Neural cell (in vitro differentiated cells): ENCODE results near the gene LCLAT1. TPM values are rescaled to one million over a fixed set of nuclear protein-coding genes. Genes with fewer than 3 reads are reported as not detected.

ENCODE experiments used
- H2AFZ ChIP-seq: fragments of 200-600, 300-800 bp; sonication (generic), shearing (Covaris generic); 2 replicates; pipeline ENCODE4 v1.6.0; 2014; ENCODE audit warnings: low read depth, mild to moderate bottlenecking, antibody characterized with exemption, low read length, moderate library complexity
- H3F3A ChIP-seq: fragments of 200-600 bp; shearing (Covaris generic); 2 replicates; pipeline ENCODE4 v1.6.1; 2016; ENCODE audit warnings: mild to moderate bottlenecking, moderate library complexity, mixed read lengths, antibody characterized with exemption, low read length; ENCODE audit not compliant: insufficient read depth, poor library complexity, severe bottlenecking
- H3K27ac ChIP-seq: fragments of 200-600, 300-800 bp; sonication (generic), shearing (Covaris generic); 2 replicates; pipeline ENCODE4 v1.5.1; 2014; ENCODE audit warnings: mild to moderate bottlenecking, low read length, moderate library complexity
- H3K27me3 ChIP-seq: fragments of 300-800, 200-600 bp; sonication (generic), shearing (Covaris generic); 2 replicates; pipeline ENCODE4 v1.6.0; 2014; ENCODE audit warnings: mild to moderate bottlenecking, low read depth, low read length, moderate library complexity; ENCODE audit not compliant: insufficient read depth
- H3K36me3 ChIP-seq: fragments of 300-800, 200-600 bp; sonication (generic), shearing (Covaris generic); 2 replicates; pipeline ENCODE4 v1.5.1; 2014; ENCODE audit warnings: mild to moderate bottlenecking, antibody characterized with exemption, low read length, moderate library complexity; ENCODE audit not compliant: insufficient read depth
- H3K4me2 ChIP-seq: fragments of 300-800, 200-600 bp; sonication (generic), shearing (Covaris generic); 2 replicates; pipeline ENCODE4 v1.6.0; 2014; ENCODE audit warnings: mild to moderate bottlenecking, low read length
- H3K4me3 ChIP-seq: fragments of 300-800, 200-600 bp; sonication (generic), shearing (Covaris generic); 2 replicates; pipeline ENCODE4 v1.5.1; 2014; ENCODE audit warnings: mild to moderate bottlenecking, low read length, moderate library complexity
- H3K79me2 ChIP-seq: fragments of 200-600 bp; shearing (Covaris generic); replicated peaks from 2 replicates; pipeline ENCODE4 v1.6.0; 2014; ENCODE audit warnings: mild to moderate bottlenecking, low read length, moderate library complexity; ENCODE audit not compliant: insufficient read depth
- H3K9ac ChIP-seq: fragments of 300-800, 200-600 bp; sonication (generic), shearing (Covaris generic); 2 replicates; pipeline ENCODE4 v1.6.1; 2016; ENCODE audit warnings: mild to moderate bottlenecking, low read length, mixed read lengths
- H3K9me2 ChIP-seq: fragments of 200-600 bp; shearing (Covaris generic); 2 replicates; pipeline ENCODE4 v1.6.1; 2016; ENCODE audit warnings: mild to moderate bottlenecking, low read length, mixed read lengths; ENCODE audit not compliant: insufficient read depth
- H3K9me3 ChIP-seq: fragments of 200-600, 300-800 bp; sonication (generic), shearing (Covaris generic); 2 replicates; pipeline ENCODE4 v1.6.1; 2016; ENCODE audit warnings: mild to moderate bottlenecking, mixed run types, low read length, moderate library complexity, mixed read lengths
- H4K20me1 ChIP-seq: fragments of 200-600 bp; shearing (Covaris generic); 2 replicates; pipeline ENCODE4 v1.6.1; 2016; ENCODE audit warnings: mild to moderate bottlenecking, mixed run types; ENCODE audit not compliant: insufficient read depth
- EP300 ChIP-seq: fragments of 450-650 bp; conservative IDR thresholded peaks from 2 replicates; pipeline ENCODE4 v1.6.1; 2014; ENCODE audit warnings: antibody characterized with exemption, mild to moderate bottlenecking, moderate library complexity; ENCODE audit not compliant: poor library complexity, severe bottlenecking
- EZH2 ChIP-seq: fragments of 200-600, 300-800 bp; shearing (Covaris generic), sonication (generic); IDR thresholded peaks from 2 replicates; pipeline ENCODE4 v1.6.1; 2014; ENCODE audit warnings: antibody characterized with exemption, low read length, borderline replicate concordance, mild to moderate bottlenecking; ENCODE audit not compliant: insufficient read depth, poor library complexity, severe bottlenecking
- MXI1 ChIP-seq: fragments of 450-650 bp; conservative IDR thresholded peaks from 2 replicates; pipeline ENCODE4 v1.6.1; 2014; ENCODE audit warnings: antibody characterized with exemption, mild to moderate bottlenecking; ENCODE audit not compliant: poor library complexity, severe bottlenecking
- POLR2AphosphoS5 ChIP-seq: IDR thresholded peaks from 2 replicates; pipeline ENCODE4 v1.6.1; 2012
- RAD21 ChIP-seq: fragments of 450-650 bp; conservative IDR thresholded peaks from 2 replicates; pipeline ENCODE4 v1.6.1; 2014; ENCODE audit warnings: antibody characterized with exemption, mild to moderate bottlenecking, moderate library complexity
- SMC3 ChIP-seq: fragments of 450-650 bp; conservative IDR thresholded peaks from 2 replicates; pipeline ENCODE4 v1.6.1; 2014; ENCODE audit warnings: antibody characterized with exemption, mild to moderate bottlenecking, moderate library complexity; ENCODE audit not compliant: poor library complexity
- TAF1 ChIP-seq: IDR thresholded peaks from 2 replicates; pipeline ENCODE4 v1.6.1; 2012; ENCODE audit warnings: low read depth
- polyA plus RNA-seq: library from polyadenylated mRNA; depleted of rRNA; stranded (reverse); fragments of >200 nt; gene quantifications from 2 replicates; pipeline ENCODE4 v1.2.3, GENCODE V29; 2014
- TF ChIP-seq, protein P1 (sequence below): fragments of 450-650 bp; IDR thresholded peaks from 2 replicates; pipeline ENCODE4 v1.5.1; 2014; ENCODE audit warnings: antibody characterized with exemption, mild to moderate bottlenecking, moderate library complexity; ENCODE audit not compliant: poor library complexity, severe bottlenecking
- TF ChIP-seq, protein P2 (sequence below): IDR thresholded peaks from 2 replicates; pipeline ENCODE4 v1.6.1; 2012; ENCODE audit warnings: borderline replicate concordance

The LCLAT1 gene
- polyA plus RNA-seq, 1 donor from 2014 or later = 5.8 TPM

DNA sequence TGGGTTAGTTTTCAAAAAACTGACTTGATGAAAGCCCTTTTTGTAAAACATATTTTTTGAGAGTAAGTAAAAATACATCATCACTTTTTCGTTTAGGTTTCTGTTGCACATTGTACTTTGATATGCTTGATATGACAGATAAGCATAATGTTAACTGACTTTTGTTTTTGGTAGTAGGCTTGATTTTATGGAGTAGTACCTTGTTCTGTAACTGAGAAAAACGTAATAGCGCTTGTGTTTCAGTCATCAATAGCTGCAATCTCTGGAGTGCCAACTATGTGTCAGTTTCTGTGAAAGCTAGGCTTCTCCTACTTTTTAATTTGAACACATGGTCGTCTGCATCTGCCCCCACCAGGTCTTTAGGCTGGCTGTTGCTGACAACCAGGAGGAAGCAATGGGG, 1.3 kb downstream of the LCLAT1 start:
- Histone ChIP-seq H3K4me2 (peak overlapping the region; percentile 96), H3K9ac (no peak overlapping the region)

DNA sequence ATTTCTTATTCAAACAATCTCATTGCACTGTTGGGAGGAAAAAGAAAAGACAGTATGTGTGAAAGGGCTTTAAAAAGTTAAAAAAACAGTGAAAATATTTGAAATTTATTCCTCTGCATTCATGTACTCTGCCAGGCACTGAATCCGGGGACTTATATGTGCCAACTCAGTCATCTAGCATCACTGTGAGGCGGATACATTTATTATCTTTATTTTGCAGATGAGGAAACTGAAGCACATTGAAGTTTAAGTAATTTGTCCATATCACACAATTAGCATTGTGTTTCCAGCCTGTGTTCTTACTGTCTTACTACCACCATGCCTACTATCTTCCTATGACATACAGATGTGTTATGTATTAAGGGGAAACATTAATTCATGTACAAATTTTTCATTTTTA, 1.8 kb downstream of the LCLAT1 start:
- Histone ChIP-seq H4K20me1 (no peaks in the 10 kb centered on the region), H3K9ac (no peak overlapping the region), H3K27ac (no peak overlapping the region), H3K9me2 (no peaks in the 10 kb centered on the region), H3K36me3 (no peaks in the 10 kb centered on the region), H3F3A (no peaks in the 10 kb centered on the region), H3K4me2 (peak overlapping the region; percentile 96), H3K4me3 (peak overlapping the region; percentile 96), H3K79me2 (peaks cover 30% of the 10 kb centered on the region), H2AFZ (no peak overlapping the region), H3K27me3 (no peaks in the 10 kb centered on the region), H3K9me3 (no peaks in the 10 kb centered on the region)
- no peak for TF ChIP-seq MXI1
- TF ChIP-seq, protein P1, sequence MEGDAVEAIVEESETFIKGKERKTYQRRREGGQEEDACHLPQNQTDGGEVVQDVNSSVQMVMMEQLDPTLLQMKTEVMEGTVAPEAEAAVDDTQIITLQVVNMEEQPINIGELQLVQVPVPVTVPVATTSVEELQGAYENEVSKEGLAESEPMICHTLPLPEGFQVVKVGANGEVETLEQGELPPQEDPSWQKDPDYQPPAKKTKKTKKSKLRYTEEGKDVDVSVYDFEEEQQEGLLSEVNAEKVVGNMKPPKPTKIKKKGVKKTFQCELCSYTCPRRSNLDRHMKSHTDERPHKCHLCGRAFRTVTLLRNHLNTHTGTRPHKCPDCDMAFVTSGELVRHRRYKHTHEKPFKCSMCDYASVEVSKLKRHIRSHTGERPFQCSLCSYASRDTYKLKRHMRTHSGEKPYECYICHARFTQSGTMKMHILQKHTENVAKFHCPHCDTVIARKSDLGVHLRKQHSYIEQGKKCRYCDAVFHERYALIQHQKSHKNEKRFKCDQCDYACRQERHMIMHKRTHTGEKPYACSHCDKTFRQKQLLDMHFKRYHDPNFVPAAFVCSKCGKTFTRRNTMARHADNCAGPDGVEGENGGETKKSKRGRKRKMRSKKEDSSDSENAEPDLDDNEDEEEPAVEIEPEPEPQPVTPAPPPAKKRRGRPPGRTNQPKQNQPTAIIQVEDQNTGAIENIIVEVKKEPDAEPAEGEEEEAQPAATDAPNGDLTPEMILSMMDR = no peak
- TF ChIP-seq, protein P2, sequence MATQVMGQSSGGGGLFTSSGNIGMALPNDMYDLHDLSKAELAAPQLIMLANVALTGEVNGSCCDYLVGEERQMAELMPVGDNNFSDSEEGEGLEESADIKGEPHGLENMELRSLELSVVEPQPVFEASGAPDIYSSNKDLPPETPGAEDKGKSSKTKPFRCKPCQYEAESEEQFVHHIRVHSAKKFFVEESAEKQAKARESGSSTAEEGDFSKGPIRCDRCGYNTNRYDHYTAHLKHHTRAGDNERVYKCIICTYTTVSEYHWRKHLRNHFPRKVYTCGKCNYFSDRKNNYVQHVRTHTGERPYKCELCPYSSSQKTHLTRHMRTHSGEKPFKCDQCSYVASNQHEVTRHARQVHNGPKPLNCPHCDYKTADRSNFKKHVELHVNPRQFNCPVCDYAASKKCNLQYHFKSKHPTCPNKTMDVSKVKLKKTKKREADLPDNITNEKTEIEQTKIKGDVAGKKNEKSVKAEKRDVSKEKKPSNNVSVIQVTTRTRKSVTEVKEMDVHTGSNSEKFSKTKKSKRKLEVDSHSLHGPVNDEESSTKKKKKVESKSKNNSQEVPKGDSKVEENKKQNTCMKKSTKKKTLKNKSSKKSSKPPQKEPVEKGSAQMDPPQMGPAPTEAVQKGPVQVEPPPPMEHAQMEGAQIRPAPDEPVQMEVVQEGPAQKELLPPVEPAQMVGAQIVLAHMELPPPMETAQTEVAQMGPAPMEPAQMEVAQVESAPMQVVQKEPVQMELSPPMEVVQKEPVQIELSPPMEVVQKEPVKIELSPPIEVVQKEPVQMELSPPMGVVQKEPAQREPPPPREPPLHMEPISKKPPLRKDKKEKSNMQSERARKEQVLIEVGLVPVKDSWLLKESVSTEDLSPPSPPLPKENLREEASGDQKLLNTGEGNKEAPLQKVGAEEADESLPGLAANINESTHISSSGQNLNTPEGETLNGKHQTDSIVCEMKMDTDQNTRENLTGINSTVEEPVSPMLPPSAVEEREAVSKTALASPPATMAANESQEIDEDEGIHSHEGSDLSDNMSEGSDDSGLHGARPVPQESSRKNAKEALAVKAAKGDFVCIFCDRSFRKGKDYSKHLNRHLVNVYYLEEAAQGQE = no peak
- no peak for TF ChIP-seq SMC3
- no peak for TF ChIP-seq EP300
- TF ChIP-seq EZH2 = no peak
- TF ChIP-seq TAF1 = no peak

More for the DNA sequence above, 1.3 kb downstream of the LCLAT1 start:
- Histone ChIP-seq H3K9me3 (no peaks in the 10 kb centered on the region), H3K27me3 (no peaks in the 10 kb centered on the region), H3K79me2 (peaks cover 30% of the 10 kb centered on the region), H3K27ac (no peak overlapping the region), H3K36me3 (no peaks in the 10 kb centered on the region), H3F3A (no peaks in the 10 kb centered on the region), H3K9me2 (no peaks in the 10 kb centered on the region), H3K4me3 (peak overlapping the region; percentile 96), H4K20me1 (no peaks in the 10 kb centered on the region), H2AFZ (no peak overlapping the region)
- TF ChIP-seq POLR2AphosphoS5 (no peak), RAD21 (no peak), EZH2 (no peak), MXI1 (no peak), SMC3 (no peak), TAF1 (no peak), EP300 (no peak)
- TF ChIP-seq, protein P1 = no peak
- TF ChIP-seq, protein P2 = no peak
